ENCODE results near the gene MDGA2.

- no peak for TF ChIP-seq CTCF (IDR thresholded peaks at IDR 0.05)
- no peak for TF ChIP-seq EP300 (IDR thresholded peaks at IDR 0.05)
- no peak for TF ChIP-seq POLR2A (IDR thresholded peaks at IDR 0.05)
Observed at GRCh38 chr14:47438650-47439140, 236.7 kb downstream of the MDGA2 start.

All from upper lobe of left lung (tissue), 4 donors.